K562 (cell line): Measurements from ENCODE around the gene PRKD2. TPM values are rescaled to one million over a fixed set of nuclear protein-coding genes. Genes with fewer than 3 reads are reported as not detected.
A peak's percentile ranks its signal among the peaks of the same experiment; 100 is the strongest.

ENCODE experiments used
- ATAC-seq: fragments of 200-7000 bp; cut with Tn5 transposase; 3 replicates; pipeline ENCODE4 v1.9.1; 2020; ENCODE audit warnings: moderate library complexity
- BruUV-seq: library from RNA; stranded (reverse); fragments of 400-500 nt; replicated peaks from 2 replicates; lab custom pipeline; 2021; lab: Mats Ljungman, UMichigan
- CTCF ChIA-PET: fragments of 300-600 bp; formaldehyde crosslinking; extraction: SDS; loops from one replicate; lab custom pipeline; 2021; ENCODE audit warnings: low intra/inter-chr PET ratio; lab: Yijun Ruan, JAX
- POLR2A ChIA-PET: fragments of 300-600, 350-650 bp; sonication (Branson Sonifier 250); formaldehyde crosslinking; extraction: SDS; loops from one replicate; lab custom pipeline; 2021; ENCODE audit warnings: antibody characterized with exemption, inconsistent platforms; lab: Yijun Ruan, JAX
- DNase-seq, 4 experiments: peaks; one replicate each; pipeline versions ENCODE4 v3.0.0 to v3.0.0-alpha.2; 2011 to 2018; ENCODE audit warnings: low spot score in 3 of 4, mixed read lengths in 3 of 4; ENCODE audit errors: extremely low read depth in 1 of 4
- FAIRE-seq: peaks from 2 replicates; lab custom pipeline; 2011; peaks lifted over from hg19 to GRCh38; lab: Jason Lieb, UNC
- H2AFZ ChIP-seq: 2 replicates; pipeline ENCODE4 v1.6.0; 2011; ENCODE audit warnings: low read depth, low read length, control low read depth, inconsistent platforms
- H3K27ac ChIP-seq: fragments of 200-600 bp; 3 replicates; pipeline ENCODE4 v1.8.0; 2011; ENCODE audit warnings: low read depth, mild to moderate bottlenecking, control low read depth, inconsistent platforms, low read length, moderate library complexity, mixed read lengths; ENCODE audit errors: extremely low read depth
- H3K27me3 ChIP-seq, 2 experiments: fragments of 300-600 bp in 1 of 2; 2 replicates in 1 of 2; 3 replicates in 1 of 2; pipeline versions ENCODE4 v1.6.0 to v1.8.0; 2011; ENCODE audit warnings: inconsistent platforms in 2 of 2, low read length in 2 of 2, mild to moderate bottlenecking in 1 of 2, mixed read lengths in 1 of 2, moderate library complexity in 1 of 2; ENCODE audit not compliant: control insufficient read depth in 2 of 2, insufficient read depth in 2 of 2
- H3K36me3 ChIP-seq: fragments of 300-600 bp; 3 replicates; pipeline ENCODE4 v1.8.0; 2011; ENCODE audit warnings: mild to moderate bottlenecking, low read length, inconsistent platforms; ENCODE audit not compliant: control insufficient read depth, insufficient read depth
- H3K4me1 ChIP-seq, 2 experiments: fragments of 200-600 bp in 1 of 2; replicated peaks in 1 of 2; 2 replicates in 1 of 2; 3 replicates in 1 of 2; pipeline versions ENCODE4 v1.5.1 to v1.8.0; 2011; ENCODE audit warnings: inconsistent platforms in 2 of 2, low read length in 2 of 2, mild to moderate bottlenecking in 1 of 2, mixed read lengths in 1 of 2, moderate library complexity in 1 of 2; ENCODE audit not compliant: control insufficient read depth in 2 of 2, insufficient read depth in 2 of 2
- H3K4me2 ChIP-seq: 2 replicates; pipeline ENCODE4 v1.6.1; 2011; ENCODE audit warnings: low read length, control low read depth, inconsistent platforms, mixed read lengths; ENCODE audit not compliant: insufficient read depth
- H3K4me3 ChIP-seq: fragments of 200-600 bp; sonication (generic), shearing (Covaris generic); 2 replicates; pipeline ENCODE4 v1.5.1; 2016; ENCODE audit warnings: control low read depth, inconsistent platforms
- H3K79me2 ChIP-seq: fragments of 200-600 bp; 3 replicates; pipeline ENCODE4 v1.8.0; 2011; ENCODE audit warnings: low read length, inconsistent platforms; ENCODE audit not compliant: control insufficient read depth, insufficient read depth
- H3K9ac ChIP-seq, 2 experiments: 2 replicates each; pipeline versions ENCODE4 v1.6.0 to v1.6.1; 2011; ENCODE audit warnings: low read depth in 2 of 2, low read length in 2 of 2, control low read depth in 1 of 2, inconsistent platforms in 1 of 2, mild to moderate bottlenecking in 1 of 2, mixed read lengths in 1 of 2; ENCODE audit not compliant: insufficient read depth in 1 of 2
- H3K9me1 ChIP-seq: one replicate; pipeline ENCODE4 v1.6.0; 2011; ENCODE audit warnings: inconsistent platforms, mild to moderate bottlenecking, low read length, moderate library complexity; ENCODE audit not compliant: control insufficient read depth, insufficient read depth
- H3K9me3 ChIP-seq: replicated peaks from 2 replicates; pipeline ENCODE4 v1.5.1; 2011; ENCODE audit warnings: low read depth, low read length, inconsistent platforms; ENCODE audit not compliant: control insufficient read depth, insufficient read depth
- H4K20me1 ChIP-seq: replicated peaks from 2 replicates; pipeline ENCODE4 v1.6.1; 2011; ENCODE audit warnings: low read length, inconsistent platforms, mixed read lengths; ENCODE audit not compliant: control insufficient read depth, insufficient read depth
- CREB1 ChIP-seq, 2 experiments: sonication (generic) in 1 of 2; formaldehyde crosslinking in 1 of 2; IDR thresholded peaks; 2 replicates each; pipeline versions ENCODE4 v1.6.1 to v1.8.0; 2012 to 2022; ENCODE audit warnings: inconsistent platforms in 1 of 2, mild to moderate bottlenecking in 1 of 2, missing genetic modification reagents in 1 of 2, moderate library complexity in 1 of 2
- ERF ChIP-seq: fragments of 450-650 bp; formaldehyde crosslinking; IDR thresholded peaks from 2 replicates; pipeline ENCODE4 v1.4.0; 2020; ENCODE audit warnings: mild to moderate bottlenecking, mixed read lengths
- GATAD2A ChIP-seq: fragments of 450-650 bp; IDR thresholded peaks from 2 replicates; pipeline ENCODE4 v1.6.1; 2017
- MEF2D ChIP-seq: conservative IDR thresholded peaks from 2 replicates; pipeline ENCODE4 v1.6.1; 2016; ENCODE audit warnings: low read depth, missing genetic modification characterization, missing compliant biosample characterization
- NCOR1 ChIP-seq: fragments of 450-650 bp; IDR thresholded peaks from 2 replicates; pipeline ENCODE4 v1.6.1; 2016; ENCODE audit warnings: mild to moderate bottlenecking, moderate library complexity
- NELFE ChIP-seq: IDR thresholded peaks from 2 replicates; pipeline ENCODE4 v1.6.1; 2011; ENCODE audit warnings: mild to moderate bottlenecking; ENCODE audit not compliant: insufficient read depth, insufficient read length
- RNF2 ChIP-seq: sonication (generic); IDR thresholded peaks from 2 replicates; pipeline ENCODE4 v1.6.1; 2016
- TEAD4 ChIP-seq, 2 experiments: sonication (generic) in 1 of 2; formaldehyde crosslinking in 1 of 2; IDR thresholded peaks; 2 replicates each; pipeline versions ENCODE4 v1.6.1 to v1.8.0; 2012 to 2022; ENCODE audit warnings: borderline replicate concordance in 1 of 2, inconsistent platforms in 1 of 2, low read length in 1 of 2, mild to moderate bottlenecking in 1 of 2, missing genetic modification reagents in 1 of 2
- XRCC4 ChIP-seq: IDR thresholded peaks from one replicate; pipeline ENCODE4 v1.6.1; 2011; ENCODE audit not compliant: insufficient read depth, insufficient read length; ENCODE audit errors: extremely low read depth
- ZKSCAN1 ChIP-seq: fragments of 150-350 bp; IDR thresholded peaks from 2 replicates; pipeline ENCODE4 v1.6.1; 2016; ENCODE audit warnings: low read depth, low read length
- ZNF165 ChIP-seq: fragments of 250-450 bp; sonication (Bioruptor Pico); IDR thresholded peaks from 2 replicates; pipeline ENCODE4 v1.4.0; 2020; ENCODE audit warnings: borderline replicate concordance
- ZNF263 ChIP-seq: sonication (generic); formaldehyde crosslinking; IDR thresholded peaks from 2 replicates; pipeline ENCODE4 v1.8.0; 2022; ENCODE audit warnings: mild to moderate bottlenecking, missing genetic modification reagents, borderline replicate concordance
- WGBS: fragments of 100-300 bp; shearing (Covaris generic); methylation state at CpG from one replicate; pipeline ENCODE4 v1.1.6; 2016; ENCODE audit warnings: low coverage, mixed read lengths; ENCODE audit not compliant: insufficient coverage; ENCODE audit errors: missing lambda C conversion rate; 5-methylcytosine and 5-hydroxymethylcytosine counted together
- in situ Hi-C: fragments of 300-500 bp; cut with MboI; formaldehyde crosslinking; loops from 4 replicates; pipeline ENCODE4 v1.15.0; 2018; ENCODE audit warnings: inconsistent platforms, mixed read lengths
- intact Hi-C: fragments of 100-400 bp; cut with micrococcal nuclease; formaldehyde crosslinking; loops from 2 replicates; pipeline ENCODE4 v1.14.2; 2022
- polyA plus RNA-seq, 8 experiments: library from polyadenylated mRNA; depleted of rRNA in 4 of 8; stranded (reverse) in 5 of 8; unstranded in 3 of 8; fragments of >200 nt; fragmentation: Nextera tagmentation in 2 of 8; fragmentation: Illumina TruSeq in 1 of 8; extraction: Ambion mirVana in 2 of 8; extraction: Trizol in 1 of 8; gene quantifications; 2 replicates each; pipeline versions ENCODE4 v1.2.1 to v1.2.3, GENCODE V29; 2011 to 2014; ENCODE audit warnings: inconsistent platforms in 1 of 8, missing spikeins in 1 of 8
- total RNA-seq, 7 experiments: library from RNA; depleted of rRNA in 6 of 7; stranded (reverse); fragments of >200 nt in 6 of 7; fragmentation: Illumina TruSeq in 2 of 7; extraction: Trizol in 2 of 7; gene quantifications; 2 replicates each; pipeline versions ENCODE4 v1.2.1 to v1.2.3, GENCODE V29; 2011 to 2021; ENCODE audit warnings: low replicate concordance in 1 of 7
- TF ChIP-seq, protein P1 (sequence below): fragments of 450-650 bp; IDR thresholded peaks from 2 replicates; pipeline ENCODE4 v1.6.1; 2014; ENCODE audit warnings: low read depth, mild to moderate bottlenecking, moderate library complexity, borderline replicate concordance
- TF ChIP-seq, protein P2 (sequence below): fragments of 450-650 bp; IDR thresholded peaks from 2 replicates; pipeline ENCODE4 v1.6.1; 2017; ENCODE audit warnings: antibody characterized with exemption
- TF ChIP-seq, protein P3 (sequence below): sonication (generic); formaldehyde crosslinking; IDR thresholded peaks from 2 replicates; pipeline ENCODE4 v1.8.1; 2023; ENCODE audit warnings: mild to moderate bottlenecking, missing genetic modification reagents

PRKD2 gene
- total and polyA plus RNA-seq, 9 of the 15 experiments (the other 6 are each of a cell fraction or from before 2014, with no cell fraction given): 1.8 to 60.0 (median 15.0) TPM

DNA sequence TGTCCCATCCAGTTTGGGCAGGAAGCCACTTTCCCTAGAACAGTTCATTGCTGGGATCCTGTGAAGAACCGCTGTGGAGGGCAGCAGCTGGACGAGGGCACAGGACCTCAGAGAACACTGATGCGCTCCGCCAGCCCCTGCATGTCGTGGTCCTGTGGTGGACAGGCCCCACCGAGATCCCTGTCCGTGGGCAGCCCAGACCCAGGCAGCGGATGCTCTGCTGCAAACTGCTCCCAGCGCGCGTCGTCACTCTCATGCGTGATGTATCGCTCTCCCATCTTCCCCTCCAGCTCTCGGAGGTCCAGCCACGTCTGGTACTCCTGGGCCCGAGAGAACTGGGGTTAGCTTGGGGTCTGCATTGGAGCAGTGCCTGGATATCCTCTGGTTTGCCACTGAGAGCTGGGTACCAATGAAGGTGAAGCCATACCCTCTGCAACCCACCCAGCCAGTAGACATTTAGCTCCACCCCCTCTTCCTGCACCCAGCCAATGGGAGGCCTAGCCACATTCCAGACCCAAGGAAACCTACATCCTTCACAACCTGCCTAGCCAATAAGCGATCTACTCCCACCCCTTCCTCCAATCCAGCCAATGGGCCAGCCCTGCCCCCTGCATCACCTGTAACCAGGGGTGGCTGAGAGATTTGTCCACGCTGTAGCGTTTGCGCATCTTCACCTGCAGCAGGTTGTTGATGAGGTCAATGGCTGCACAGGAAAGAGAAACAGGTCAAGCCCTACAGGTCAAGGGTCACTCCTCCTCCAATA is 42.3 kb downstream of the PRKD2 start:
- H3K9me3 ChIP-seq: no peaks in the 10 kb centered on the region
- peaks cover 56% of the 10 kb centered on the region; the same call in 2 of the 3 replicates for H3K36me3 ChIP-seq
- ATAC-seq (peak; percentile 41; the same call in 2 of the 3 replicates), FAIRE-seq (no peak), DNase-seq (peak in 3 of 4 experiments; percentile 42 to 67 (median 62))
- H3K4me3 ChIP-seq: no peak overlapping the region
- H3K27me3 ChIP-seq: no peaks in the 10 kb centered on the region
- ChIA-PET CTCF (no interaction called here), POLR2A (interaction anchor here (0.6 to 0.7 kb wide), 3 partner anchors 13 to 110 kb away, joined by 3 to 4 read pairs (median 3); no protein-coding TSS in a partner anchor)
- peaks cover 0 to 15% of the 10 kb centered on the region in 2 experiments; a peak in 3 of 5 replicates for H3K4me1 ChIP-seq
- no peaks in the 10 kb centered on the region; the same call in 1 of the 2 replicates for H4K20me1 ChIP-seq
- 0 out of 4 replicates have a peak overlapping the region, but pooled peaks of 1 of the 2 experiments have one; percentile 47 for H3K9ac ChIP-seq
- WGBS: 97% methylated on average over 21 of the region's 21 CpGs
- no peak overlapping the region for H2AFZ ChIP-seq
- H3K4me2 ChIP-seq: no peak overlapping the region
- H3K27ac ChIP-seq: no peak overlapping the region
- peaks cover 4% of the 10 kb centered on the region; the same call in 1 of the 3 replicates for H3K79me2 ChIP-seq
- BruUV-seq: TSS peak; percentile 73
- intact Hi-C loops: no loop called here
- H3K9me1 ChIP-seq: no peaks in the 10 kb centered on the region
- in situ Hi-C loops: no loop called here
- TF ChIP-seq TEAD4 (IDR thresholded peaks at IDR 0.05; ENCODE audit: low read length) (no peak), TEAD4 (CRISPR knock-in tag; IDR thresholded peaks at IDR 0.05; ENCODE audit: borderline replicate concordance) (no peak), NCOR1 (no peak), RNF2 (no peak), ERF (CRISPR knock-in tag) (no peak), ZNF165 (CRISPR knock-in tag) (no peak), NELFE (no peak), CREB1 (IDR thresholded peaks at IDR 0.05) (no peak), CREB1 (CRISPR knock-in tag; IDR thresholded peaks at IDR 0.05) (peak; percentile 53; the same call in 1 of the 2 replicates), ZKSCAN1 (no peak), GATAD2A (no peak), MEF2D (no peak), ZNF263 (CRISPR knock-in tag) (0 out of 2 replicates have a peak, but pooled peaks have one; percentile 3), XRCC4 (no peak)
- TF ChIP-seq, protein P1, sequence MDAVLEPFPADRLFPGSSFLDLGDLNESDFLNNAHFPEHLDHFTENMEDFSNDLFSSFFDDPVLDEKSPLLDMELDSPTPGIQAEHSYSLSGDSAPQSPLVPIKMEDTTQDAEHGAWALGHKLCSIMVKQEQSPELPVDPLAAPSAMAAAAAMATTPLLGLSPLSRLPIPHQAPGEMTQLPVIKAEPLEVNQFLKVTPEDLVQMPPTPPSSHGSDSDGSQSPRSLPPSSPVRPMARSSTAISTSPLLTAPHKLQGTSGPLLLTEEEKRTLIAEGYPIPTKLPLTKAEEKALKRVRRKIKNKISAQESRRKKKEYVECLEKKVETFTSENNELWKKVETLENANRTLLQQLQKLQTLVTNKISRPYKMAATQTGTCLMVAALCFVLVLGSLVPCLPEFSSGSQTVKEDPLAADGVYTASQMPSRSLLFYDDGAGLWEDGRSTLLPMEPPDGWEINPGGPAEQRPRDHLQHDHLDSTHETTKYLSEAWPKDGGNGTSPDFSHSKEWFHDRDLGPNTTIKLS: no peak
- TF ChIP-seq, protein P2, sequence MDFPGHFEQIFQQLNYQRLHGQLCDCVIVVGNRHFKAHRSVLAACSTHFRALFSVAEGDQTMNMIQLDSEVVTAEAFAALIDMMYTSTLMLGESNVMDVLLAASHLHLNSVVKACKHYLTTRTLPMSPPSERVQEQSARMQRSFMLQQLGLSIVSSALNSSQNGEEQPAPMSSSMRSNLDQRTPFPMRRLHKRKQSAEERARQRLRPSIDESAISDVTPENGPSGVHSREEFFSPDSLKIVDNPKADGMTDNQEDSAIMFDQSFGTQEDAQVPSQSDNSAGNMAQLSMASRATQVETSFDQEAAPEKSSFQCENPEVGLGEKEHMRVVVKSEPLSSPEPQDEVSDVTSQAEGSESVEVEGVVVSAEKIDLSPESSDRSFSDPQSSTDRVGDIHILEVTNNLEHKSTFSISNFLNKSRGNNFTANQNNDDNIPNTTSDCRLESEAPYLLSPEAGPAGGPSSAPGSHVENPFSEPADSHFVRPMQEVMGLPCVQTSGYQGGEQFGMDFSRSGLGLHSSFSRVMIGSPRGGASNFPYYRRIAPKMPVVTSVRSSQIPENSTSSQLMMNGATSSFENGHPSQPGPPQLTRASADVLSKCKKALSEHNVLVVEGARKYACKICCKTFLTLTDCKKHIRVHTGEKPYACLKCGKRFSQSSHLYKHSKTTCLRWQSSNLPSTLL: no peak
- TF ChIP-seq, protein P3, sequence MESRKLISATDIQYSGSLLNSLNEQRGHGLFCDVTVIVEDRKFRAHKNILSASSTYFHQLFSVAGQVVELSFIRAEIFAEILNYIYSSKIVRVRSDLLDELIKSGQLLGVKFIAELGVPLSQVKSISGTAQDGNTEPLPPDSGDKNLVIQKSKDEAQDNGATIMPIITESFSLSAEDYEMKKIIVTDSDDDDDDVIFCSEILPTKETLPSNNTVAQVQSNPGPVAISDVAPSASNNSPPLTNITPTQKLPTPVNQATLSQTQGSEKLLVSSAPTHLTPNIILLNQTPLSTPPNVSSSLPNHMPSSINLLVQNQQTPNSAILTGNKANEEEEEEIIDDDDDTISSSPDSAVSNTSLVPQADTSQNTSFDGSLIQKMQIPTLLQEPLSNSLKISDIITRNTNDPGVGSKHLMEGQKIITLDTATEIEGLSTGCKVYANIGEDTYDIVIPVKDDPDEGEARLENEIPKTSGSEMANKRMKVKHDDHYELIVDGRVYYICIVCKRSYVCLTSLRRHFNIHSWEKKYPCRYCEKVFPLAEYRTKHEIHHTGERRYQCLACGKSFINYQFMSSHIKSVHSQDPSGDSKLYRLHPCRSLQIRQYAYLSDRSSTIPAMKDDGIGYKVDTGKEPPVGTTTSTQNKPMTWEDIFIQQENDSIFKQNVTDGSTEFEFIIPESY: no peak
